GM12878 (cell line): Measurements from ENCODE around the gene PPP1R13L. TPM values are rescaled to one million over a fixed set of nuclear protein-coding genes. Genes with fewer than 3 reads are reported as not detected.
"Not testable (repeated sequence)": the region's sequence is repeated elsewhere in the genome, so short reads cannot be mapped to it uniquely, and the experiment has no call there.

Experiments used
- ATAC-seq: fragments of 200-7000 bp; cut with Tn5 transposase; 3 replicates; pipeline ENCODE4 v1.9.1; 2020; ENCODE audit warnings: mild to moderate bottlenecking, moderate library complexity
- BruUV-seq: library from RNA; stranded (reverse); fragments of 400-500 nt; replicated peaks from 2 replicates; lab custom pipeline; 2021; lab: Mats Ljungman, UMichigan
- CTCF ChIA-PET: fragments of 300-600 bp; sonication (Branson Sonifier 250); formaldehyde crosslinking; extraction: SDS; loops from one replicate; lab custom pipeline; 2021; ENCODE audit warnings: inconsistent platforms; lab: Yijun Ruan, JAX
- POLR2A ChIA-PET: fragments of 350-600 bp; formaldehyde crosslinking; extraction: SDS; loops from one replicate; lab custom pipeline; 2021; ENCODE audit warnings: inconsistent platforms; lab: Charles Lee
- RAD21 ChIA-PET: fragments of 300-600 bp; sonication (Branson Sonifier 250); formaldehyde crosslinking; loops from one replicate; lab custom pipeline; 2023; ENCODE audit warnings: antibody characterized with exemption; ENCODE audit not compliant: unreplicated experiment; lab: Charles Lee
- SMC1A ChIA-PET: fragments of 300-600 bp; sonication (Branson Sonifier 250); formaldehyde crosslinking; loops from one replicate; lab custom pipeline; 2023; ENCODE audit not compliant: unreplicated experiment, uncharacterized antibody; lab: Charles Lee
- DNase-seq: peaks from one replicate; pipeline ENCODE4 v3.0.0-alpha.2; 2011; ENCODE audit warnings: low read depth, low spot score
- FAIRE-seq: peaks from 3 replicates; lab custom pipeline; 2011; peaks lifted over from hg19 to GRCh38; lab: Jason Lieb, UNC
- H2AFZ ChIP-seq: 2 replicates; pipeline ENCODE4 v1.6.0; 2011; ENCODE audit warnings: low read depth, low read length, control low read depth; ENCODE audit not compliant: control insufficient read depth
- H3K27ac ChIP-seq: 2 replicates; pipeline ENCODE4 v1.5.1; 2011; ENCODE audit warnings: control low read depth; ENCODE audit not compliant: control insufficient read depth, insufficient read depth
- H3K27me3 ChIP-seq, 2 experiments: replicated peaks in 1 of 2; 2 replicates each; pipeline versions ENCODE4 v1.6.0 to v1.6.1; 2011; ENCODE audit warnings: low read length in 1 of 2; ENCODE audit not compliant: control insufficient read depth in 2 of 2, insufficient read depth in 2 of 2
- H3K36me3 ChIP-seq, 2 experiments: 2 replicates each; pipeline ENCODE4 v1.5.1; 2011; ENCODE audit warnings: low read length in 1 of 2; ENCODE audit not compliant: control insufficient read depth in 2 of 2, insufficient read depth in 2 of 2
- H3K4me1 ChIP-seq: 2 replicates; pipeline ENCODE4 v1.6.1; 2011; ENCODE audit warnings: mild to moderate bottlenecking, low read length, moderate library complexity, mixed read lengths; ENCODE audit not compliant: control insufficient read depth, insufficient read depth
- H3K4me2 ChIP-seq: 2 replicates; pipeline ENCODE4 v1.6.0; 2011; ENCODE audit warnings: control low read depth; ENCODE audit not compliant: control insufficient read depth, insufficient read depth
- H3K4me3 ChIP-seq: fragments of 200-600 bp; sonication (generic); 2 replicates; pipeline ENCODE4 v1.5.1; 2016
- H3K79me2 ChIP-seq: 2 replicates; pipeline ENCODE4 v1.6.0; 2011; ENCODE audit warnings: low read length; ENCODE audit not compliant: control insufficient read depth, insufficient read depth
- H3K9ac ChIP-seq: 2 replicates; pipeline ENCODE4 v1.8.0; 2011; ENCODE audit warnings: low read length, control low read depth, mixed read lengths; ENCODE audit not compliant: control insufficient read depth, insufficient read depth
- H3K9me3 ChIP-seq: replicated peaks from 3 replicates; pipeline ENCODE4 v1.5.1; 2011; ENCODE audit warnings: mild to moderate bottlenecking, low read length; ENCODE audit not compliant: control insufficient read depth, insufficient read depth
- H4K20me1 ChIP-seq: 2 replicates; pipeline ENCODE4 v1.6.0; 2011; ENCODE audit not compliant: control insufficient read depth, insufficient read depth
- BHLHE40 ChIP-seq, 2 experiments: fragments of 450-650 bp in 1 of 2; IDR thresholded peaks; 2 replicates each; pipeline ENCODE4 v1.6.1; 2011 to 2017; ENCODE audit warnings: low read depth in 2 of 2, borderline replicate concordance in 1 of 2, improper control_type of control experiment in 1 of 2, low read length in 1 of 2, mild to moderate bottlenecking in 1 of 2
- WGBS: methylation state at CpG from one replicate; pipeline ENCODE4 v1.1.6; 2016; ENCODE audit warnings: low lambda C conversion rate; ENCODE audit not compliant: insufficient replicate concordance, insufficient coverage; ENCODE audit errors: missing lambda C conversion rate; 5-methylcytosine and 5-hydroxymethylcytosine counted together
- in situ Hi-C: fragments of 300-500 bp; cut with MboI; formaldehyde crosslinking; loops from 9 replicates; pipeline ENCODE4 v1.14.3; 2018; ENCODE audit warnings: mixed read lengths
- intact Hi-C: fragments of 100-400 bp; cut with micrococcal nuclease; formaldehyde crosslinking; loops from one replicate; pipeline ENCODE4 v1.14.2; 2022; ENCODE audit not compliant: unreplicated experiment
- polyA plus RNA-seq, 11 experiments: library from polyadenylated mRNA; depleted of rRNA in 4 of 11; unstranded in 6 of 11; stranded (reverse) in 5 of 11; fragments of >200 nt; fragmentation: Nextera tagmentation in 4 of 11; fragmentation: Illumina TruSeq in 1 of 11; extraction: Ambion mirVana in 4 of 11; extraction: Trizol in 1 of 11; gene quantifications; 1 replicate in 1 of 11; 2 replicates in 10 of 11; pipeline versions ENCODE4 v1.2.1 to v1.2.3, GENCODE V29; 2011 to 2016; ENCODE audit warnings: inconsistent platforms in 2 of 11, missing spikeins in 2 of 11, low read depth in 1 of 11
- total RNA-seq, 4 experiments: library from RNA; depleted of rRNA in 3 of 4; stranded (reverse); fragments of >200 nt in 3 of 4; fragmentation: Illumina TruSeq in 1 of 4; extraction: Trizol in 1 of 4; gene quantifications; 2 replicates each; pipeline versions ENCODE4 v1.2.1 to v1.2.3, GENCODE V29; 2013 to 2021

The PPP1R13L gene
- total and polyA plus RNA-seq, 10 of the 15 experiments (the other 5 are each of a cell fraction or from before 2014, with no cell fraction given): 0.40 to 10.0 (median 2.5) TPM

DNA sequence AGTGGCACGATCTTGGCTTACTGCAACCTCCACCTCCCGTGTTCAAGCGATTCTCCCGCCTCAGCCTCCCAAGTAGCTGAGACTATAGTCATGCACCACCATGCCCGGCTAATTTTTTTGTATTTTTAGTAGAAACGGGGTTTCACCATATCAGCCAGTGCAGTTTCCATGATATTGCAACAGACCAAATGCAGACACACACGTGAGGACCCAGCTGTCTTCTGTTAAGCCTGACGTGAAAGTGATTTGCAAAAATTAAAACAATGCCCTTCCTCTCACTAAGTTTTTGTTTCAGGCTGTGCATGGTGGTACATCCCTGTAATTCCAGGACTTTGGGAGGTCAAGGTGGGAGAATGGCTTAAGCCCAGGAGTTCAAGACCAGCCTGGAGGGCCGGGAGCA, 26.1 kb upstream of the PPP1R13L start:
- H2AFZ ChIP-seq, FAIRE-seq, H3K27ac ChIP-seq, intact Hi-C loops, DNase-seq, H3K4me2 ChIP-seq, H3K4me3 ChIP-seq, in situ Hi-C loops, H3K9me3 ChIP-seq, H4K20me1 ChIP-seq, H3K4me1 ChIP-seq, H3K79me2 ChIP-seq, H3K9ac ChIP-seq, H3K36me3 ChIP-seq, ATAC-seq, BruUV-seq, H3K27me3 ChIP-seq: not testable (repeated sequence)
- SMC1A ChIA-PET: interaction anchor here (1.4 to 3.6 kb wide), 2 partner anchors 8 to 48 kb away, joined by 6 to 19 read pairs; no protein-coding TSS in a partner anchor
- CTCF ChIA-PET: interaction anchor here (0.6 to 7.0 kb wide), 8 partner anchors 9 to 211 kb away, joined by 3 to 103 read pairs (median 4); no protein-coding TSS in a partner anchor
- RAD21 ChIA-PET: interaction anchor here (0.8 to 3.2 kb wide), 3 partner anchors 8 to 48 kb away, joined by 3 to 18 read pairs (median 6); no protein-coding TSS in a partner anchor
- 42% methylated on average over 9 of the region's 9 CpGs for WGBS
- POLR2A ChIA-PET: interaction anchor here (0.6 to 2.3 kb wide), 4 partner anchors 9 to 294 kb away, joined by 4 to 7 read pairs (median 5); no protein-coding TSS in a partner anchor
- peak; percentile 61 to 79; a peak in 2 of 4 replicates for TF ChIP-seq BHLHE40 (IDR thresholded peaks at IDR 0.05; ENCODE audit: borderline replicate concordance in 1 of 2, low read depth in 2 of 2, low read length in 1 of 2)

DNA sequence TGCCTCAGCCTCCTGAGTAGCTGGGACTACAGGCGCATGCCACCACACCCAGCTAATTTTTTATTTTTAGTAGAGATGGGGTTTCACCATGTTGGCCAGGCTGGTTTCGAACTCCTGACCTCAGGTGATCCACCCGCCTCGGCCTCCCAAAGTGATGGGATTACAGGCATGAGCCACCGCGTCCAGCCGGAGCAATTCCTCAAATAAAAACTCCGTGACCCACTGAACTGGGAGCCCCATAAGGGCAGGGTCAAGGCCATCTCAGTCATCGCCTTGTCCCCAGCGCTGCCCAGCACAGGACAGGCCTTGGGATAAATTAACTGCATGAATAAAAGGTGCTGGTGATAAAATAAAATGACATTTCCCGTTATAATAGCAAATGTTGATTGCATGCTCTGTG, 25.0 kb upstream of the PPP1R13L start:
- H4K20me1 ChIP-seq, H3K27me3 ChIP-seq, H3K36me3 ChIP-seq, H3K4me1 ChIP-seq, H3K27ac ChIP-seq, H3K9me3 ChIP-seq, H3K4me3 ChIP-seq, DNase-seq, H3K4me2 ChIP-seq, H2AFZ ChIP-seq, H3K9ac ChIP-seq, in situ Hi-C loops, BruUV-seq, H3K79me2 ChIP-seq, intact Hi-C loops, FAIRE-seq, ATAC-seq: not testable (repeated sequence)
- ChIA-PET POLR2A (interaction anchor here (1.2 to 2.3 kb wide), 2 partner anchors 10 to 49 kb away, joined by 6 to 7 read pairs; no protein-coding TSS in a partner anchor), CTCF (interaction anchor here (5.5 to 7.0 kb wide), 2 partner anchors 10 to 49 kb away, joined by 54 to 103 read pairs; no protein-coding TSS in a partner anchor), SMC1A (interaction anchor here (3.6 kb wide), 1 partner anchor 49 kb away, joined by 19 read pairs; no protein-coding TSS in a partner anchor), RAD21 (interaction anchor here (0.9 to 3.2 kb wide), 2 partner anchors 49 to 216 kb away, joined by 3 to 18 read pairs; no protein-coding TSS in a partner anchor)
- 73% methylated on average over 11 of the region's 11 CpGs for WGBS
